Sigmoid colon (tissue), 4 donors: ENCODE data around the gene ZCCHC14.

Source experiments
- CTCF ChIP-seq, 4 experiments: fragments of 450-650 bp in 3 of 4; fragments of 200-600 bp in 1 of 4; IDR thresholded peaks; one replicate each; pipeline ENCODE4 v1.5.1; 2016 to 2019; ENCODE audit warnings: antibody characterized with exemption in 4 of 4, mild to moderate bottlenecking in 3 of 4, moderate library complexity in 2 of 4
- POLR2AphosphoS5 ChIP-seq, 4 donors: sonication (generic); formaldehyde crosslinking; IDR thresholded peaks; one replicate each; pipeline ENCODE4 v1.6.1; 2017; ENCODE audit warnings: antibody characterized with exemption in 4 of 4

DNA sequence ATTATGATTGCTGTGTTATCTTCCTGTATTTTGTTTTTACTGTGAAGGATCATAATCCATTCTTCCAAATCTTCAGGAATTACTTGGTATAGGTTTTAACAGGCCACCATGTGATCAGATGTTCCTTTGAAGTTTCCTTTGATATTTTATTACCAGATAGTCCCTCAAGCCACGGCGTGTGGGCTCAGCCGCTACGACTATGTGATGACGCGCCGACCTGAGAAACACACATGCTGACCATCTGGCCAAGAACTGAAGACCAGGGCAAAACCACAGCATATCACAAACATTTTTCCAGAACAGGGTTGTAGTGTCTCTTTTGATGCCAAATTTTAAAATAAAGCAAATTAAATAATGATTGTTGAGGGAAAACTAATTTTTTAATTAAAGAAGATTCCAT, 47.3 kb downstream of the ZCCHC14 start:
- TF ChIP-seq CTCF (IDR thresholded peaks at IDR 0.05), result no peak
- TF ChIP-seq POLR2AphosphoS5 (IDR thresholded peaks at IDR 0.05), result no peak
